Activated T-helper 1 cell treated with anti-CD3 and anti-CD28 coated beads, Interleukin-12 subunit alpha, Interleukin-12 subunit beta, Interleukin-2, Interleukin-4 antibody, amounts not matched to agents 30 ng/mL and 10 ng/mL and 1 ng/mL, durations not matched to agents 14 hours and 24 hours and 36 hours (primary cell): ENCODE data around the gene FAM107A. TPM values are rescaled to one million over a fixed set of nuclear protein-coding genes. Genes with fewer than 3 reads are reported as not detected.
"Not testable (repeated sequence)": the region's sequence is repeated elsewhere in the genome, so short reads cannot be mapped to it uniquely, and the experiment has no call there.

Experiments
- DNase-seq: peaks from one replicate; pipeline ENCODE4 v3.0.0; 2021; ENCODE audit warnings: low spot score
- H3K27ac Mint-ChIP-seq: one replicate; pipeline ENCODE4 v1.8.0; 2021; ENCODE audit warnings: mild to moderate bottlenecking, mixed read lengths
- H3K27me3 Mint-ChIP-seq: one replicate; pipeline ENCODE4 v1.8.0; 2022; ENCODE audit warnings: mild to moderate bottlenecking, moderate library complexity, mixed read lengths; ENCODE audit not compliant: insufficient read depth
- H3K36me3 Mint-ChIP-seq: one replicate; pipeline ENCODE4 v1.8.0; 2021; ENCODE audit warnings: low read depth, mixed read lengths
- H3K4me1 Mint-ChIP-seq: one replicate; pipeline ENCODE4 v1.8.0; 2021; ENCODE audit warnings: low read depth, mixed read lengths
- H3K4me3 Mint-ChIP-seq: one replicate; pipeline ENCODE4 v1.8.0; 2021; ENCODE audit warnings: mild to moderate bottlenecking, moderate library complexity, mixed read lengths
- H3K9me3 Mint-ChIP-seq: one replicate; pipeline ENCODE4 v1.8.0; 2021; ENCODE audit warnings: mixed read lengths
- intact Hi-C: fragments of 100-400 bp; cut with micrococcal nuclease; formaldehyde crosslinking; loops from one replicate; pipeline ENCODE4 v1.15.1; 2024
- total RNA-seq: library from RNA; stranded (reverse); gene quantifications from 2 replicates; pipeline ENCODE4 v1.2.3, GENCODE V29; 2022

FAM107A gene
- total RNA-seq, 1 donor from 2014 or later, result not detected

GRCh38 chr3:58535531-58536500, 41.4 kb downstream of the FAM107A start:
- H3K4me1 Mint-ChIP-seq, result peaks cover 13% of the 10 kb centered on the region
- no peak overlapping the region for H3K4me3 Mint-ChIP-seq
- H3K36me3 Mint-ChIP-seq, result no peaks in the 10 kb centered on the region
- intact Hi-C loops, result no loop called here
- no peaks in the 10 kb centered on the region for H3K9me3 Mint-ChIP-seq
- peaks cover 21% of the 10 kb centered on the region for H3K27me3 Mint-ChIP-seq
- no peak for DNase-seq
- no peak overlapping the region for H3K27ac Mint-ChIP-seq

- DNase-seq, result no peak
- peaks cover 13% of the 10 kb centered on the region for H3K4me1 Mint-ChIP-seq
- peaks cover 21% of the 10 kb centered on the region for H3K27me3 Mint-ChIP-seq
- H3K9me3 Mint-ChIP-seq, result no peaks in the 10 kb centered on the region
- intact Hi-C loops, result no loop called here
- H3K36me3 Mint-ChIP-seq, result no peaks in the 10 kb centered on the region
- no peak overlapping the region for H3K27ac Mint-ChIP-seq
- H3K4me3 Mint-ChIP-seq, result no peak overlapping the region
Observed at GRCh38 chr3:58534592-58535494, 42.3 kb downstream of the FAM107A start.

GRCh38 chr3:58532794-58533220, 44.4 kb downstream of the FAM107A start:
- Mint-ChIP-seq H3K4me3 (no peak overlapping the region), H3K4me1 (peaks cover 13% of the 10 kb centered on the region), H3K9me3 (no peaks in the 10 kb centered on the region), H3K27ac (peak overlapping the region; percentile 8), H3K27me3 (peaks cover 15% of the 10 kb centered on the region), H3K36me3 (no peaks in the 10 kb centered on the region)
- DNase-seq, result peak; percentile 75
- intact Hi-C loops, result loop anchor here (1.0 kb wide), 8 partner anchors 41 to 346 kb away; partner anchors contain the start of genes ABHD6, HTD2, KCTD6 and PDHB

GRCh38 chr3:58531956-58532355, 45.2 kb downstream of the FAM107A start:
- Mint-ChIP-seq H3K9me3 (no peaks in the 10 kb centered on the region), H3K36me3 (no peaks in the 10 kb centered on the region), H3K27ac (no peak overlapping the region), H3K4me3 (no peak overlapping the region), H3K27me3 (peaks cover 13% of the 10 kb centered on the region), H3K4me1 (peaks cover 13% of the 10 kb centered on the region)
- intact Hi-C loops, result loop anchor here (1.0 kb wide), 8 partner anchors 40 to 345 kb away; partner anchors contain the start of genes ABHD6, HTD2, KCTD6 and PDHB
- DNase-seq, result no peak

- Mint-ChIP-seq H3K36me3 (no peaks in the 10 kb centered on the region), H3K4me3 (no peak overlapping the region), H3K4me1 (peaks cover 13% of the 10 kb centered on the region), H3K9me3 (no peaks in the 10 kb centered on the region), H3K27me3 (peaks cover 13% of the 10 kb centered on the region), H3K27ac (no peak overlapping the region)
- DNase-seq, result no peak
- intact Hi-C loops, result no loop called here
Observed at GRCh38 chr3:58531555-58531954, 45.6 kb downstream of the FAM107A start.

- Mint-ChIP-seq H3K27ac (no peak overlapping the region), H3K4me1 (peaks cover 13% of the 10 kb centered on the region), H3K27me3 (peaks cover 16% of the 10 kb centered on the region), H3K36me3 (no peaks in the 10 kb centered on the region), H3K9me3 (no peaks in the 10 kb centered on the region), H3K4me3 (no peak overlapping the region)
- no peak for DNase-seq
- intact Hi-C loops, result no loop called here
Observed at GRCh38 chr3:58530354-58530865, 46.8 kb downstream of the FAM107A start.

- DNase-seq, result no peak
Observed at GRCh38 chr3:58529516-58530353, 47.5 kb downstream of the FAM107A start.

GRCh38 chr3:58528629-58529028, 48.6 kb downstream of the FAM107A start:
- no peaks in the 10 kb centered on the region for H3K36me3 Mint-ChIP-seq
- H3K27me3 Mint-ChIP-seq, result peaks cover 9% of the 10 kb centered on the region
- intact Hi-C loops, result no loop called here
- H3K27ac Mint-ChIP-seq, result no peak overlapping the region
- H3K9me3 Mint-ChIP-seq, result no peaks in the 10 kb centered on the region
- H3K4me3 Mint-ChIP-seq, result no peak overlapping the region
- peaks cover 13% of the 10 kb centered on the region for H3K4me1 Mint-ChIP-seq
- no peak for DNase-seq

More at GRCh38 chr3:58529516-58530353, 47.5 kb downstream of the FAM107A start:
- no peak overlapping the region for H3K4me3 Mint-ChIP-seq
- peaks cover 13% of the 10 kb centered on the region for H3K27me3 Mint-ChIP-seq
- H3K36me3 Mint-ChIP-seq, result no peaks in the 10 kb centered on the region
- H3K4me1 Mint-ChIP-seq, result peaks cover 13% of the 10 kb centered on the region
- H3K9me3 Mint-ChIP-seq, result no peaks in the 10 kb centered on the region
- no peak overlapping the region for H3K27ac Mint-ChIP-seq
- intact Hi-C loops, result no loop called here

GRCh38 chr3:58527440-58527839, 49.8 kb downstream of the FAM107A start:
- H3K27ac Mint-ChIP-seq, H3K4me3 Mint-ChIP-seq, intact Hi-C loops, H3K36me3 Mint-ChIP-seq, H3K4me1 Mint-ChIP-seq, DNase-seq, H3K9me3 Mint-ChIP-seq, H3K27me3 Mint-ChIP-seq: not testable (repeated sequence)

GRCh38 chr3:58526515-58526957, 50.7 kb downstream of the FAM107A start:
- DNase-seq, result no peak
- peaks cover 7% of the 10 kb centered on the region for H3K27me3 Mint-ChIP-seq
- H3K36me3 Mint-ChIP-seq, result no peaks in the 10 kb centered on the region
- H3K4me3 Mint-ChIP-seq, result no peak overlapping the region
- intact Hi-C loops, result no loop called here
- H3K4me1 Mint-ChIP-seq, result no peaks in the 10 kb centered on the region
- no peak overlapping the region for H3K27ac Mint-ChIP-seq
- H3K9me3 Mint-ChIP-seq, result no peaks in the 10 kb centered on the region

- DNase-seq, result no peak
- Mint-ChIP-seq H3K27me3 (peaks cover 7% of the 10 kb centered on the region), H3K4me1 (no peaks in the 10 kb centered on the region), H3K27ac (no peak overlapping the region), H3K36me3 (no peaks in the 10 kb centered on the region), H3K4me3 (no peak overlapping the region), H3K9me3 (no peaks in the 10 kb centered on the region)
- intact Hi-C loops, result no loop called here
Observed at GRCh38 chr3:58524326-58524888, 52.8 kb downstream of the FAM107A start.
